ENCODE measurements around the gene RIMS4. TPM values are rescaled to one million over a fixed set of nuclear protein-coding genes. Genes with fewer than 3 reads are reported as not detected.

The RIMS4 gene
- polyA plus RNA-seq, 3 donors, result not detected

DNA sequence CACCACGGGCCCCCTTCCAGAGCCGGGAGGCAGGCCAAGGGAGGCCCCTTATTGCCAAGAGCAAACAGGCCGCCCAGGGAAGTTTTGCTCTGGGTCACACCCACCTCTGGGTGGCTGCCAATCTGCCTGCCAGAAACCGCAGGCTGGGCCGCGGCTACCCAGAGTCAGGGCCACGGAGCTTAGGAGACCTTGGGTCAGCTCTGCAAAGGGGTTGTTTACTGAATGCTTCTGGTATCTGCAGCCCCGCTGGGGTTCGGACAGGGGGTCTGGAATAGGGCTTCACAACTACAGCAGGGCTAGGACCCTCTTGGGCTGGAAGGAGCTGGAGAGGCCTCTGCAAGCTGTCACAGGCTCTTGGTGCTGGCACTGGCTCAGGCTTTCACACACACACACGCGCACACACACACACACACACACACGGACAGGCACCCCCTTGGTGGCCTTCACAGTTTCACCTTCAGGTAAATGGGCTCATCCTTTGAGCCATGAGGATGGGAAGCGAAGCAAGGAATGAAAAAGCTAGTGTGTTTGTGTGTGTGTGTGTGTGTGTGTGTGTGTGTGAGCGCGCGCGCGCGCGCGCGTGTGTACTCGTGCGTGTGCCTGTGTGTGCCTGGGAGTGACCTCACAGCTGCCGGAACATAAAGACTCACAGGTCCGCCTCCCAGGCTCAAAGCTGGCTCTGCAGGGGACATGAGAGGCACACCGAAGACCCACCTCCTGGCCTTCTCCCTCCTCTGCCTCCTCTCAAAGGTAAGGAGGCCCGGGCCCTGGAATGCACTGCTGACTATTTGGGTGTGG, 95.4 kb downstream of the RIMS4 start, which contains the start of gene CCN5:
TSS of gene CCN5 (plus strand) at position 669 of the 798 bp plus-strand sequence. CDS start at position 691, 22 bp downstream.
- Histone ChIP-seq H3K9ac (ENCODE audit: insufficient read depth, low read length, poor library complexity, severe bottlenecking) (no peak within 1 kb of the TSS), H3K36me3 (replicated peaks in 1 of 2; ENCODE audit: control insufficient read depth in 1 of 2, insufficient read depth in 2 of 2, low read length in 2 of 2) (no peaks in the 10 kb centered on the region), H3K4me3 (replicated peaks in 1 of 3; ENCODE audit: low read depth in 2 of 3, low read length in 3 of 3) (no peak within 1 kb of the TSS), H3K9me3 (replicated peaks in 1 of 2; ENCODE audit: control insufficient read depth in 1 of 2, insufficient read depth in 1 of 2, low read length in 2 of 2) (no peaks in the 10 kb centered on the region), H3K4me1 (ENCODE audit: control insufficient read depth in 1 of 2, insufficient read depth in 2 of 2, low read length in 2 of 2) (peaks cover 5 to 7% of the 10 kb centered on the region in 2 donors), H4K20me1 (ENCODE audit: insufficient read depth, low read length) (no peaks in the 10 kb centered on the region), H2AFZ (ENCODE audit: insufficient read depth, low read depth, low read length, poor library complexity, severe bottlenecking) (peak within 1 kb of the TSS; percentile 53), H3K27me3 (ENCODE audit: control insufficient read depth in 2 of 2, insufficient read depth in 2 of 2, low read length in 2 of 2) (no peaks in the 10 kb centered on the region), H3K27ac (ENCODE audit: low read depth in 1 of 2, low read length in 2 of 2) (no peak within 1 kb of the TSS), H3K79me2 (ENCODE audit: insufficient read depth, low read length) (no peaks in the 10 kb centered on the region), H3K4me2 (replicated peaks; ENCODE audit: extremely low read depth, low read length, poor library complexity, severe bottlenecking) (peak within 1 kb of the TSS; percentile 5)
- 0% methylated on average over 7 of the region's 28 CpGs for WGBS (ENCODE audit: insufficient coverage)
- DNase-seq, result no peak
- Mint-ChIP-seq H3K27me3 (ENCODE audit: low read depth in 3 of 3) (peaks cover 0 to 9% (median 6%) of the 10 kb centered on the region in 3 donors), H3K4me3 (peak within 1 kb of the TSS in 1 of 2 donors; percentile 67), H3K9me3 (no peaks in the 10 kb centered on the region), H3K27ac (no peak within 1 kb of the TSS), H3K4me1 (peaks cover 8% of the 10 kb centered on the region), H3K36me3 (no peaks in the 10 kb centered on the region)
- intact Hi-C loops (cut with micrococcal nuclease), result no loop called here
- TF ChIP-seq CTCF (IDR thresholded peaks at IDR 0.05), result no peak

GRCh38 chr20:44714102-44714700, 96.1 kb downstream of the RIMS4 start:
- TF ChIP-seq CTCF (IDR thresholded peaks at IDR 0.05), result no peak
- Histone ChIP-seq H3K36me3 (replicated peaks in 1 of 2; ENCODE audit: control insufficient read depth in 1 of 2, insufficient read depth in 2 of 2, low read length in 2 of 2) (no peaks in the 10 kb centered on the region), H3K4me1 (ENCODE audit: control insufficient read depth in 1 of 2, insufficient read depth in 2 of 2, low read length in 2 of 2) (peaks cover 5 to 7% of the 10 kb centered on the region in 2 donors), H4K20me1 (ENCODE audit: insufficient read depth, low read length) (no peaks in the 10 kb centered on the region), H3K9me3 (replicated peaks in 1 of 2; ENCODE audit: control insufficient read depth in 1 of 2, insufficient read depth in 1 of 2, low read length in 2 of 2) (no peaks in the 10 kb centered on the region), H3K9ac (ENCODE audit: insufficient read depth, low read length, poor library complexity, severe bottlenecking) (no peak overlapping the region), H3K4me2 (replicated peaks; ENCODE audit: extremely low read depth, low read length, poor library complexity, severe bottlenecking) (peak overlapping the region; percentile 5), H3K4me3 (replicated peaks in 1 of 3; ENCODE audit: low read depth in 2 of 3, low read length in 3 of 3) (no peak overlapping the region), H3K27me3 (ENCODE audit: control insufficient read depth in 2 of 2, insufficient read depth in 2 of 2, low read length in 2 of 2) (no peaks in the 10 kb centered on the region), H2AFZ (ENCODE audit: insufficient read depth, low read depth, low read length, poor library complexity, severe bottlenecking) (no peak overlapping the region), H3K79me2 (ENCODE audit: insufficient read depth, low read length) (no peaks in the 10 kb centered on the region), H3K27ac (ENCODE audit: low read depth in 1 of 2, low read length in 2 of 2) (no peak overlapping the region)
- Mint-ChIP-seq H3K36me3 (no peaks in the 10 kb centered on the region), H3K9me3 (no peaks in the 10 kb centered on the region), H3K27ac (no peak overlapping the region), H3K4me3 (no peak overlapping the region), H3K4me1 (peaks cover 8% of the 10 kb centered on the region), H3K27me3 (ENCODE audit: low read depth in 3 of 3) (peaks cover 0 to 9% (median 6%) of the 10 kb centered on the region in 3 donors)
- intact Hi-C loops (cut with micrococcal nuclease), result no loop called here
- no peak for DNase-seq
- WGBS (ENCODE audit: insufficient coverage), result 65% methylated on average over 12 of the region's 13 CpGs

Measured in CD14-positive monocyte (primary cell).